OCI-LY3 (cell line): ENCODE measurements around the gene NOC2L.

Source experiments
- H2AFZ ChIP-seq: fragments of 200-600, 300-600 bp; shearing (Covaris generic); 2 replicates; pipeline ENCODE4 v1.6.0; 2014; ENCODE audit warnings: antibody characterized with exemption, low read depth, low read length
- H3K27ac ChIP-seq: fragments of 200-600, 300-600 bp; sonication (generic); 2 replicates; pipeline ENCODE4 v1.5.1; 2014; ENCODE audit warnings: mild to moderate bottlenecking, low read length, moderate library complexity, mixed read lengths
- H3K27me3 ChIP-seq: fragments of 200-600, 300-600 bp; sonication (generic); 2 replicates; pipeline ENCODE4 v1.6.1; 2014; ENCODE audit warnings: low read depth, low read length, mixed read lengths
- H3K36me3 ChIP-seq: fragments of 200-600, 300-600 bp; sonication (generic); replicated peaks from 2 replicates; pipeline ENCODE3; 2014; ENCODE audit warnings: low read depth, low read length, mixed read lengths
- H3K4me1 ChIP-seq: fragments of 300-600, 200-600 bp; sonication (generic); 2 replicates; pipeline ENCODE4 v1.6.1; 2014; ENCODE audit warnings: low read length, mixed read lengths
- H3K4me2 ChIP-seq: fragments of 200-600, 300-600 bp; sonication (generic); 2 replicates; pipeline ENCODE4 v1.6.1; 2014; ENCODE audit warnings: low read length, mixed read lengths
- H3K4me3 ChIP-seq: fragments of 300-600, 200-600 bp; sonication (generic); 2 replicates; pipeline ENCODE4 v1.5.1; 2014; ENCODE audit warnings: antibody characterized with exemption, mild to moderate bottlenecking, low read length, moderate library complexity
- H3K79me2 ChIP-seq: fragments of 300-600, 200-600 bp; shearing (Covaris generic); 2 replicates; pipeline ENCODE4 v1.6.1; 2014; ENCODE audit warnings: mild to moderate bottlenecking, low read length, mixed read lengths
- H3K9ac ChIP-seq: fragments of 300-600, 200-600 bp; shearing (Covaris generic); 2 replicates; pipeline ENCODE4 v1.6.0; 2014; ENCODE audit warnings: mild to moderate bottlenecking, low read length, moderate library complexity
- H3K9me3 ChIP-seq: fragments of 200-600, 300-600 bp; shearing (Covaris generic); 2 replicates; pipeline ENCODE4 v1.6.1; 2014; ENCODE audit warnings: low read length, mixed read lengths; ENCODE audit not compliant: insufficient read depth
- H4K20me1 ChIP-seq: fragments of 200-600, 300-600 bp; sonication (generic); 2 replicates; pipeline ENCODE4 v1.6.1; 2016; ENCODE audit warnings: low read length, mixed read lengths; ENCODE audit not compliant: insufficient read depth
- CTCF ChIP-seq: fragments of 200-600, 300-600 bp; sonication (generic); IDR thresholded peaks from 2 replicates; pipeline ENCODE4 v1.5.1; 2014; ENCODE audit warnings: antibody characterized with exemption, low read length, low read depth
- EZH2phosphoT487 ChIP-seq: fragments of 200-600 bp; shearing (Covaris generic); IDR thresholded peaks from 2 replicates; pipeline ENCODE4 v1.6.1; 2018; ENCODE audit warnings: antibody characterized with exemption, mixed run types, low read depth

Gene NOC2L

GRCh38 chr1:1001057-1001783, 42.2 kb upstream of the NOC2L start:
- Histone ChIP-seq H3K4me1 (peaks cover 3% of the 10 kb centered on the region; the same call in 1 of the 2 replicates), H4K20me1 (no peaks in the 10 kb centered on the region), H3K9ac (no peak overlapping the region), H3K4me2 (no peak overlapping the region), H3K79me2 (no peaks in the 10 kb centered on the region), H2AFZ (no peak overlapping the region), H3K9me3 (no peaks in the 10 kb centered on the region), H3K27me3 (peaks cover 29% of the 10 kb centered on the region), H3K4me3 (no peak overlapping the region), H3K36me3 (no peaks in the 10 kb centered on the region), H3K27ac (no peak overlapping the region)
- TF ChIP-seq EZH2phosphoT487 (no peak), CTCF (no peak)

- Histone ChIP-seq H2AFZ (no peak overlapping the region), H3K9me3 (no peaks in the 10 kb centered on the region), H3K4me2 (no peak overlapping the region), H3K9ac (no peak overlapping the region), H4K20me1 (no peaks in the 10 kb centered on the region), H3K27me3 (peaks cover 28% of the 10 kb centered on the region), H3K4me1 (peaks cover 3% of the 10 kb centered on the region; the same call in 1 of the 2 replicates), H3K36me3 (no peaks in the 10 kb centered on the region), H3K79me2 (no peaks in the 10 kb centered on the region), H3K4me3 (no peak overlapping the region), H3K27ac (no peak overlapping the region)
- TF ChIP-seq EZH2phosphoT487, result no peak
- no peak for TF ChIP-seq CTCF
Observed at GRCh38 chr1:1000357-1001056, 41.5 kb upstream of the NOC2L start.

GRCh38 chr1:999725-1000356, 40.8 kb upstream of the NOC2L start, which contains the start of gene HES4:
Gene HES4 (minus strand): TSS chr1:1000097. CDS start chr1:999973, 124 bp downstream.
- Histone ChIP-seq H3K4me3 (no peak within 1 kb of the TSS), H3K4me1 (peaks cover 3% of the 10 kb centered on the region; the same call in 1 of the 2 replicates), H3K9ac (no peak within 1 kb of the TSS), H3K27me3 (peaks cover 26% of the 10 kb centered on the region), H3K9me3 (no peaks in the 10 kb centered on the region), H2AFZ (no peak within 1 kb of the TSS), H3K4me2 (no peak within 1 kb of the TSS), H3K79me2 (no peaks in the 10 kb centered on the region), H3K27ac (no peak within 1 kb of the TSS), H4K20me1 (no peaks in the 10 kb centered on the region), H3K36me3 (no peaks in the 10 kb centered on the region)
- TF ChIP-seq CTCF (no peak), EZH2phosphoT487 (no peak)
